ENCODE measurements around the gene ZNF830.

- TF ChIP-seq GATA2 (IDR thresholded peaks at IDR 0.05; ENCODE audit: low read depth, low read length) (no peak), GATA3 (IDR thresholded peaks at IDR 0.05; ENCODE audit: low read depth, low read length) (no peak)
Observed at GRCh38 chr17:34991606-34992005, 30.3 kb downstream of the ZNF830 start.

Measured in SH-SY5Y (cell line).